ENCODE results near the gene NCS1. TPM values are rescaled to one million over a fixed set of nuclear protein-coding genes. Genes with fewer than 3 reads are reported as not detected.

Gene NCS1
- total and polyA plus RNA-seq, 2 of the 8 experiments (the other 6 are each of a cell fraction or from before 2014, with no cell fraction given): 34.7 to 47.6 TPM

GRCh38 chr9:130268521-130269211, 96.5 kb downstream of the NCS1 start (continued):
- TF ChIP-seq JUND (IDR thresholded peaks at IDR 0.05; ENCODE audit: low read length) (no peak), CBX8 (IDR thresholded peaks at IDR 0.05; ENCODE audit: borderline replicate concordance, low read depth, low read length) (no peak), NANOG (IDR thresholded peaks at IDR 0.05; ENCODE audit: insufficient read depth, low read depth, low read length, poor library complexity, severe bottlenecking) (no peak), ASH2L (IDR thresholded peaks at IDR 0.05; ENCODE audit: low read length) (peak; percentile 74), YY1 (IDR thresholded peaks at IDR 0.05; ENCODE audit: low read depth, low read length) (no peak), TCF12 (IDR thresholded peaks at IDR 0.05; ENCODE audit: low read depth, low read length) (0 out of 2 replicates have a peak, but pooled peaks have one; percentile 42), CHD2 (IDR thresholded peaks at IDR 0.05; ENCODE audit: low read length) (0 out of 2 replicates have a peak, but pooled peaks have one; percentile 15), JUN (IDR thresholded peaks at IDR 0.05; ENCODE audit: low read depth, low read length) (no peak), RAD21 (IDR thresholded peaks at IDR 0.05 in 1 of 2, conservative IDR thresholded peaks at IDR 0.05 in 1 of 2; ENCODE audit: low read depth in 2 of 2, low read length in 2 of 2) (no peak), HDAC2 (IDR thresholded peaks at IDR 0.05; ENCODE audit: borderline replicate concordance in 1 of 2, low read depth in 2 of 2, low read length in 2 of 2) (no peak), EZH2 (IDR thresholded peaks at IDR 0.05; ENCODE audit: low read depth, low read length, severe bottlenecking) (no peak), RBBP5 (IDR thresholded peaks at IDR 0.05; ENCODE audit: borderline replicate concordance, low read depth, low read length) (peak; percentile 95; the same call in 1 of the 2 replicates), SUZ12 (IDR thresholded peaks at IDR 0.05; ENCODE audit: low read length) (no peak), KDM1A (IDR thresholded peaks at IDR 0.05; ENCODE audit: borderline replicate concordance, low read length) (no peak; the same call in 1 of the 2 replicates), EGR1 (IDR thresholded peaks at IDR 0.05; ENCODE audit: borderline replicate concordance, low read depth, low read length) (0 out of 2 replicates have a peak, but pooled peaks have one; percentile 0), KDM4A (IDR thresholded peaks at IDR 0.05; ENCODE audit: low read depth, low read length, severe bottlenecking) (no peak), ATF3 (IDR thresholded peaks at IDR 0.05; ENCODE audit: insufficient read depth, low read depth, low read length) (no peak), GABPA (IDR thresholded peaks at IDR 0.05; ENCODE audit: borderline replicate concordance, insufficient read depth, low read length) (no peak), MAFK (IDR thresholded peaks at IDR 0.05; ENCODE audit: low read depth, low read length) (no peak)
- TF ChIP-seq, protein P1, sequence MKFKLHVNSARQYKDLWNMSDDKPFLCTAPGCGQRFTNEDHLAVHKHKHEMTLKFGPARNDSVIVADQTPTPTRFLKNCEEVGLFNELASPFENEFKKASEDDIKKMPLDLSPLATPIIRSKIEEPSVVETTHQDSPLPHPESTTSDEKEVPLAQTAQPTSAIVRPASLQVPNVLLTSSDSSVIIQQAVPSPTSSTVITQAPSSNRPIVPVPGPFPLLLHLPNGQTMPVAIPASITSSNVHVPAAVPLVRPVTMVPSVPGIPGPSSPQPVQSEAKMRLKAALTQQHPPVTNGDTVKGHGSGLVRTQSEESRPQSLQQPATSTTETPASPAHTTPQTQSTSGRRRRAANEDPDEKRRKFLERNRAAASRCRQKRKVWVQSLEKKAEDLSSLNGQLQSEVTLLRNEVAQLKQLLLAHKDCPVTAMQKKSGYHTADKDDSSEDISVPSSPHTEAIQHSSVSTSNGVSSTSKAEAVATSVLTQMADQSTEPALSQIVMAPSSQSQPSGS (IDR thresholded peaks at IDR 0.05; ENCODE audit: low read length): no peak
- TF ChIP-seq, protein P2, sequence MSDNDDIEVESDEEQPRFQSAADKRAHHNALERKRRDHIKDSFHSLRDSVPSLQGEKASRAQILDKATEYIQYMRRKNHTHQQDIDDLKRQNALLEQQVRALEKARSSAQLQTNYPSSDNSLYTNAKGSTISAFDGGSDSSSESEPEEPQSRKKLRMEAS (IDR thresholded peaks at IDR 0.05): no peak

Measured in H1 (cell line).